Activated T-cell treated with anti-CD3 and anti-CD28 coated beads, Interleukin-2, amount 50 U/mL, for 4 hours (primary cell): ENCODE measurements around the gene OR2T12. TPM values are rescaled to one million over a fixed set of nuclear protein-coding genes. Genes with fewer than 3 reads are reported as not detected.
"Not testable (repeated sequence)": the region's sequence is repeated elsewhere in the genome, so short reads cannot be mapped to it uniquely, and the experiment has no call there.

Experiments
- ATAC-seq, 2 donors: fragments of 200-7000 bp; cut with Tn5 transposase; one replicate each; pipeline ENCODE4 v1.10.0; 2021
- DNase-seq: peaks from one replicate; pipeline ENCODE4 v3.0.0-alpha.2; 2020
- H3K27me3 Mint-ChIP-seq: one replicate; pipeline ENCODE4 v1.8.0; 2021; ENCODE audit warnings: low read depth, mixed read lengths
- H3K36me3 Mint-ChIP-seq: one replicate; pipeline ENCODE4 v1.8.0; 2022; ENCODE audit warnings: mixed read lengths; ENCODE audit not compliant: insufficient read depth
- H3K4me1 Mint-ChIP-seq: one replicate; pipeline ENCODE4 v1.8.0; 2021; ENCODE audit warnings: low read depth, mixed read lengths
- H3K4me3 Mint-ChIP-seq: one replicate; pipeline ENCODE4 v1.8.0; 2021; ENCODE audit warnings: mild to moderate bottlenecking, moderate library complexity, mixed read lengths
- H3K9me3 Mint-ChIP-seq: one replicate; pipeline ENCODE4 v1.8.0; 2021; ENCODE audit warnings: mixed read lengths
- total RNA-seq, 3 donors: library from RNA; stranded (reverse); gene quantifications; one replicate each; pipeline ENCODE4 v1.2.1, GENCODE V29; 2021

OR2T12 gene
- total RNA-seq = not detected

GRCh38 chr1:248303324-248303723, at the start of gene OR2T12:
OR2T12 (minus strand) TSS chr1:248303424; CDS start chr1:248295578, 7,846 bp downstream.
- H3K27me3 Mint-ChIP-seq = no peaks in the 10 kb centered on the region
- no peaks in the 10 kb centered on the region for H3K36me3 Mint-ChIP-seq
- no peaks in the 10 kb centered on the region for H3K4me1 Mint-ChIP-seq
- DNase-seq (no peak), ATAC-seq (no peak)
- no peak within 1 kb of the TSS for H3K4me3 Mint-ChIP-seq
- H3K9me3 Mint-ChIP-seq = no peaks in the 10 kb centered on the region

- no peak within 1 kb of the TSS for H3K4me3 Mint-ChIP-seq
- H3K27me3 Mint-ChIP-seq = peaks cover 13% of the 10 kb centered on the region
- H3K4me1 Mint-ChIP-seq = no peaks in the 10 kb centered on the region
- DNase-seq = no peak
- H3K36me3 Mint-ChIP-seq = no peaks in the 10 kb centered on the region
- H3K9me3 Mint-ChIP-seq = no peaks in the 10 kb centered on the region
- no peak for ATAC-seq
Measured at GRCh38 chr1:248348475-248348874, 45.3 kb upstream of the OR2T12 start, which contains the start of gene OR14C36. OR14C36 (plus strand) TSS chr1:248348775; CDS start chr1:248348775, 0 bp downstream.

- no peak for ATAC-seq
- H3K9me3 Mint-ChIP-seq = no peaks in the 10 kb centered on the region
- no peaks in the 10 kb centered on the region for H3K36me3 Mint-ChIP-seq
- no peak overlapping the region for H3K4me3 Mint-ChIP-seq
- no peaks in the 10 kb centered on the region for H3K27me3 Mint-ChIP-seq
- no peaks in the 10 kb centered on the region for H3K4me1 Mint-ChIP-seq
- DNase-seq = no peak
Measured at GRCh38 chr1:248343451-248343850, 40.2 kb upstream of the OR2T12 start.

DNA sequence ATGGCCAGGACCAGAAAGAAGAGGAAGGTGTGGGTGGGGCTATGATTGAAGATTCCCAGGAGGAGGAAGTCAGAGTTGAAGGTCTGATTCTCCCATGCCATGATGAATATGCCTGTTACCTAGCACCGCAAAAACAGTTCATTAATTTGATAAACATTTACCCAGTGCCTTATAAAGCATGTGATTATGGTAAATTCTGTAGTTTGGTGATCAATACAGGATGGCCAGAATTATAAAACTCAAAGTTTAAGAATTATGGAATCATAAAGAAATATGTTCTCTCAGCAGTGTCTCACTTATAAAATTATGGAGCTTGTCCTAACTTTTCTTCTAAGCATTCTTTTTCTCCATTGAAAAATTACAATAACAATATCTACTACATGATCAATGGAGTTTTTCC, 21.2 kb upstream of the OR2T12 start, which contains the start of gene OR2M7:
TSS of gene OR2M7 (minus strand) at position 101 of the 400 bp plus-strand sequence. CDS start at position 101, 0 bp downstream.
- Mint-ChIP-seq H3K4me3 (no peak within 1 kb of the TSS), H3K9me3 (no peaks in the 10 kb centered on the region), H3K27me3 (no peaks in the 10 kb centered on the region), H3K4me1 (no peaks in the 10 kb centered on the region), H3K36me3 (no peaks in the 10 kb centered on the region)
- ATAC-seq (no peak), DNase-seq (no peak)

GRCh38 chr1:248316796-248317195, 13.6 kb upstream of the OR2T12 start:
- Mint-ChIP-seq H3K9me3 (peaks cover 28% of the 10 kb centered on the region), H3K27me3 (peaks cover 17% of the 10 kb centered on the region), H3K4me3 (no peak overlapping the region), H3K4me1 (no peaks in the 10 kb centered on the region), H3K36me3 (no peaks in the 10 kb centered on the region)
- ATAC-seq = no peak
- DNase-seq = no peak

GRCh38 chr1:248306740-248307139, 3.5 kb upstream of the OR2T12 start:
- not testable (repeated sequence) for H3K4me1 Mint-ChIP-seq, H3K9me3 Mint-ChIP-seq, ATAC-seq, DNase-seq, H3K4me3 Mint-ChIP-seq, H3K27me3 Mint-ChIP-seq, H3K36me3 Mint-ChIP-seq

GRCh38 chr1:248306103-248306502, 2.9 kb upstream of the OR2T12 start:
- Mint-ChIP-seq H3K4me1 (no peaks in the 10 kb centered on the region), H3K27me3 (no peaks in the 10 kb centered on the region), H3K9me3 (no peaks in the 10 kb centered on the region), H3K4me3 (no peak overlapping the region), H3K36me3 (no peaks in the 10 kb centered on the region)
- DNase-seq (no peak), ATAC-seq (no peak)

DNA sequence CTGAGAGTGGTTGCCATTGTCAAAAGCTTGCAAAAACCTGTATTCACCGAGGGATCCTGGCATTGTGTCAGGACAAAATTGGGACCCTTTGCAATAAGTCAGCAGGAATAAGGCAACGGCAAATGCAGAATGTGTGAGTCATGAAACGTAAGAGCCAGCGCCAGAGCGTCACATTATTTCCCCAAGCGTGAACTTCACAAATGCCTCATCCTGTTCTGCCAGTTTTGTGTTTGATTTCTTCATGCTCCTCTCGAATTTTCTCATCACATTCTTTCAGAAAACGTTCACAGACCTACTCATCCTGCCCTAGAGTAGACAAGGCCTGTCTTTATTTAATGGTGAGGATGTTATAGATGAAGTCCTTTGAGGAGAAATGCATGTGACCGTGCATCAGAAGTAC, 2.4 kb upstream of the OR2T12 start:
- H3K4me3 Mint-ChIP-seq, H3K27me3 Mint-ChIP-seq, H3K36me3 Mint-ChIP-seq, H3K9me3 Mint-ChIP-seq, ATAC-seq, H3K4me1 Mint-ChIP-seq, DNase-seq: not testable (repeated sequence)

DNA sequence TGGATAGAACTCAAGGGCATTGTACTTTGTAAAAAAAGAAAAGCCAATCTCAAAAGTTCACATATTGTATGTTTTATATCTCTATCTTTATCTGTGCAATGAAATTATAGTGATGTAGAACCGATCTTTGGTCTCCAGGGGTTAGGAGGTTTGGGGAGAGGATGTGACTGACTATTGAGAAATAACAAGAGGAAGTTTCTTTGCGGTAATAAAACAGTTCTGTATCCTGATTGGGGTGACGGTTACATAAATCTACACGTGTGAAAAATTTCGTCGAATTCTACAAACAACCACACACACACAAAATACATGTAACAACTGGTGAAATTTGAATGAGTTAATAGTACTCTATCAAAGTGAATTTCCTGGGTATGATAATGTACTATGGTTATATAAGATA, 14.8 kb downstream of the OR2T12 start:
- Mint-ChIP-seq H3K4me3 (no peak overlapping the region), H3K27me3 (peaks cover 3% of the 10 kb centered on the region), H3K4me1 (no peaks in the 10 kb centered on the region), H3K36me3 (no peaks in the 10 kb centered on the region), H3K9me3 (peaks cover 3% of the 10 kb centered on the region)
- no peak for ATAC-seq
- no peak for DNase-seq

GRCh38 chr1:248277876-248278275, 25.3 kb downstream of the OR2T12 start, which contains the start of gene OR2T33:
OR2T33 (minus strand) TSS chr1:248277976; CDS start chr1:248273814, 4,162 bp downstream.
- Mint-ChIP-seq H3K4me1 (no peaks in the 10 kb centered on the region), H3K4me3 (no peak within 1 kb of the TSS), H3K27me3 (peaks cover 2% of the 10 kb centered on the region), H3K36me3 (no peaks in the 10 kb centered on the region), H3K9me3 (no peaks in the 10 kb centered on the region)
- no peak for ATAC-seq
- DNase-seq = no peak

DNA sequence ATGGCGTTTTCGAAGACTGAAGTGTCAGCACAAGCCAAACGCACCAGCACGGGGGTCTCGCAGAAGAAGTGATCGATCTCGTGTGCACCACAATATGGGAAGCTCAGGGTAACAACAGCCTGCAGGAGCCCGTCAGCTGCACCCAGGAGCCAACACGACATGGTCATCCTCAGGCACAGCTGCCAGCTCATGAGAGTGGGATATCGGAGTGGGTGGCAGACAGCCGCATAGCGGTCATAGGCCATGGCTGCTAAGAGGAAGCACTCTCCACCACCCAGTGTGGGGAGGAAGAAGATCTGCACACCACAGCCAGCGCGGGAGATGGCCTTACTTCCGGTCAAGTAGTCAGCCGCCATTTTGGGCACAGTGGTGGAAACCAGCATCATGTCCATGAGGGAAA, 30.0 kb downstream of the OR2T12 start:
- not testable (repeated sequence) for H3K4me3 Mint-ChIP-seq, H3K9me3 Mint-ChIP-seq, H3K27me3 Mint-ChIP-seq, DNase-seq, ATAC-seq, H3K36me3 Mint-ChIP-seq, H3K4me1 Mint-ChIP-seq

GRCh38 chr1:248268178-248268577, 35.0 kb downstream of the OR2T12 start:
- ATAC-seq = no peak
- H3K36me3 Mint-ChIP-seq = no peaks in the 10 kb centered on the region
- no peaks in the 10 kb centered on the region for H3K4me1 Mint-ChIP-seq
- H3K9me3 Mint-ChIP-seq = peaks cover 17% of the 10 kb centered on the region
- no peak for DNase-seq
- peaks cover 3% of the 10 kb centered on the region for H3K27me3 Mint-ChIP-seq
- no peak overlapping the region for H3K4me3 Mint-ChIP-seq

DNA sequence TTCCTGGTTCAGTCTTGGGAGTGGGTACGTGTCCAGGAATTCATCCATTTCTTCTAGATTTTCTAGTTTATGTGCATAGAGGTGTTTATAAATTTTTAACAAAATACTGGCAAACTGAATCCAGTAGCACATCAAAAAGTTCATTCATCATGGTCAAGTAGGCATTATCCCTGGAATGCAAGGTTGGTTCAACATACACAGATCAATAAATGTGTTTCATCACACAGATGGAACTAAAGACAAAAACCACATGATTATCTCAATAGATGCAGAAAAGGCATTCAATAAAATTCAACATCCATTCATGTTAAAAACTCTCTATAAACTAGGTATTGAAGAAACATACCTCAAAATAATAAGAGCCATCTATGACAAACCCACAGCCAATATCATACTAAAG, 43.9 kb downstream of the OR2T12 start:
- not testable (repeated sequence) for ATAC-seq, H3K36me3 Mint-ChIP-seq, DNase-seq

GRCh38 chr1:248243204-248243603, 60.0 kb downstream of the OR2T12 start:
- no peaks in the 10 kb centered on the region for H3K9me3 Mint-ChIP-seq
- no peak overlapping the region for H3K4me3 Mint-ChIP-seq
- peaks cover 2% of the 10 kb centered on the region for H3K4me1 Mint-ChIP-seq
- DNase-seq (no peak), ATAC-seq (peak in 1 of 2 donors; percentile 37)
- no peaks in the 10 kb centered on the region for H3K36me3 Mint-ChIP-seq
- peaks cover 8% of the 10 kb centered on the region for H3K27me3 Mint-ChIP-seq

More for the DNA sequence above, 43.9 kb downstream of the OR2T12 start:
- not testable (repeated sequence) for H3K4me1 Mint-ChIP-seq, H3K27me3 Mint-ChIP-seq, H3K4me3 Mint-ChIP-seq
- H3K9me3 Mint-ChIP-seq = peaks cover 25% of the 10 kb centered on the region
